Gastroesophageal sphincter (tissue), 3 donors: ENCODE results near the gene FUT8.

Source experiments
- CTCF ChIP-seq, 4 experiments: fragments of 200-600 bp in 2 of 4; fragments of 450-650 bp in 2 of 4; sonication (generic) in 1 of 4; IDR thresholded peaks; one replicate each; pipeline ENCODE4 v1.5.1; 2017 to 2019; ENCODE audit warnings: antibody characterized with exemption in 4 of 4, mild to moderate bottlenecking in 2 of 4, moderate library complexity in 2 of 4
- EP300 ChIP-seq: sonication (generic); formaldehyde crosslinking; IDR thresholded peaks from one replicate; pipeline ENCODE4 v1.6.1; 2017; ENCODE audit warnings: antibody characterized with exemption, mild to moderate bottlenecking
- POLR2A ChIP-seq, 2 donors: fragments of 450-650 bp; IDR thresholded peaks; one replicate each; pipeline ENCODE4 v1.6.1; 2017; ENCODE audit warnings: antibody characterized with exemption in 2 of 2, mild to moderate bottlenecking in 2 of 2, moderate library complexity in 1 of 2
- POLR2AphosphoS5 ChIP-seq: sonication (generic); formaldehyde crosslinking; IDR thresholded peaks from one replicate; pipeline ENCODE4 v1.6.1; 2017; ENCODE audit warnings: antibody characterized with exemption

DNA sequence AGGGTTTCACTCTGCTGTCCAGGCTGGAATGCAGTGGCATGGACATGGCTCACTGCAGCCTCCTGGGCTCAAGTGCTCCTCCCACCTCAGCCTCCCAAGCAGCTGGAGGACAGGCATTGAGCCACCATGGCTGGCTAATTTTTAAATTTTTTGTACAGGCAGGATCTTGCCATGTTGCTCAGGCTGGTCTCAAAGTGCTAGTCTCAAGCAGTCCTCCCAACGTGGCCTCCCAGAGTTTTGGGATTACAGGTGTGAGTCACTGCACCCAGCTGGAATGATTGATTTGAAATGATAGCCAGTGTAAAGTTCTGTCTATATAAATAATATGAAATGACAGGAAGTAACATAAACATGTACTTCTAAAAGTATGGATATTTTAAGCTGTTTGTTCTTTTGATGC is 172.7 kb downstream of the FUT8 start:
- TF ChIP-seq CTCF (IDR thresholded peaks at IDR 0.05) (no peak), POLR2A (IDR thresholded peaks at IDR 0.05) (no peak), POLR2AphosphoS5 (no peak), EP300 (no peak)
